ENCODE results near the gene CCR4.
A peak's percentile ranks its signal among the peaks of the same experiment; 100 is the strongest.
"Not testable (repeated sequence)": the region's sequence is repeated elsewhere in the genome, so short reads cannot be mapped to it uniquely, and the experiment has no call there.

The CCR4 gene

DNA sequence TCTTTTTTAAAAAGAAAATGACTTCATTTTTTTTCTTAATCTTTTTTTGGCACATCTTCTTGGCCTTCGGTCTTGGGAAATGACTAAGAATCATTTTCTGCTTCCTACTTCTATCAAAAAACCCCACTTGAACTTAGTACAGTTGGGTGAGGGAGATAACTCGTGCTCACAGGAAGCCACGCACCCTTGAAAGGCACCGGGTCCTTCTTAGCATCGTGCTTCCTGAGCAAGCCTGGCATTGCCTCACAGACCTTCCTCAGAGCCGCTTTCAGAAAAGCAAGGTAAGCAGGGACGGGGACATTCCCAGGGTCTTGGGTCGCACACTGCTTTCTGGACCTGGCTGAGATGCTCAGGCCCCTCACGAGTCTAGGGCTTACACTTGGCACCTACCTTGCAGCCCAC is at the start of gene CCR4:
CCR4 (plus strand) TSS at position 235 of the 402 bp plus-strand sequence. CDS start 1,779 bp downstream, outside the sequence.
- no peak within 1 kb of the TSS for H3K9ac ChIP-seq (ENCODE audit: low read length)
- no peak within 1 kb of the TSS for H3K27ac ChIP-seq (ENCODE audit: low read length)
- no peaks in the 10 kb centered on the region for H3K36me3 ChIP-seq (replicated peaks; ENCODE audit: insufficient read depth, low read length)
- H3K9me2 ChIP-seq (replicated peaks; ENCODE audit: insufficient read depth, low read length), result no peaks in the 10 kb centered on the region
- H3K79me2 ChIP-seq (ENCODE audit: low read length), result no peaks in the 10 kb centered on the region
- no peaks in the 10 kb centered on the region for H3K4me1 ChIP-seq (ENCODE audit: low read length)
- TF ChIP-seq EZH2 (optimal IDR thresholded peaks at IDR 0.05; ENCODE audit: low read depth, low read length) (no peak), EZH2phosphoT487 (IDR thresholded peaks at IDR 0.05; ENCODE audit: low read length) (no peak)
- TF ChIP-seq, protein P1, sequence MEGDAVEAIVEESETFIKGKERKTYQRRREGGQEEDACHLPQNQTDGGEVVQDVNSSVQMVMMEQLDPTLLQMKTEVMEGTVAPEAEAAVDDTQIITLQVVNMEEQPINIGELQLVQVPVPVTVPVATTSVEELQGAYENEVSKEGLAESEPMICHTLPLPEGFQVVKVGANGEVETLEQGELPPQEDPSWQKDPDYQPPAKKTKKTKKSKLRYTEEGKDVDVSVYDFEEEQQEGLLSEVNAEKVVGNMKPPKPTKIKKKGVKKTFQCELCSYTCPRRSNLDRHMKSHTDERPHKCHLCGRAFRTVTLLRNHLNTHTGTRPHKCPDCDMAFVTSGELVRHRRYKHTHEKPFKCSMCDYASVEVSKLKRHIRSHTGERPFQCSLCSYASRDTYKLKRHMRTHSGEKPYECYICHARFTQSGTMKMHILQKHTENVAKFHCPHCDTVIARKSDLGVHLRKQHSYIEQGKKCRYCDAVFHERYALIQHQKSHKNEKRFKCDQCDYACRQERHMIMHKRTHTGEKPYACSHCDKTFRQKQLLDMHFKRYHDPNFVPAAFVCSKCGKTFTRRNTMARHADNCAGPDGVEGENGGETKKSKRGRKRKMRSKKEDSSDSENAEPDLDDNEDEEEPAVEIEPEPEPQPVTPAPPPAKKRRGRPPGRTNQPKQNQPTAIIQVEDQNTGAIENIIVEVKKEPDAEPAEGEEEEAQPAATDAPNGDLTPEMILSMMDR (IDR thresholded peaks at IDR 0.05; ENCODE audit: low read length), result no peak
- H3F3A ChIP-seq (ENCODE audit: insufficient read depth, low read length), result no peaks in the 10 kb centered on the region
- no peak within 1 kb of the TSS for H2AFZ ChIP-seq (ENCODE audit: low read length)
- no peaks in the 10 kb centered on the region for H3K27me3 ChIP-seq (replicated peaks; ENCODE audit: insufficient read depth, low read length)
- H3K4me3 ChIP-seq (ENCODE audit: low read length), result no peak within 1 kb of the TSS
- DNase-seq, result no peak
- no peaks in the 10 kb centered on the region for H3K9me3 ChIP-seq (replicated peaks; ENCODE audit: insufficient read depth, low read length)
- H3K4me2 ChIP-seq (ENCODE audit: low read depth, low read length), result no peak within 1 kb of the TSS
- no peaks in the 10 kb centered on the region for H4K20me1 ChIP-seq (ENCODE audit: insufficient read depth, low read length)

GRCh38 chr3:32902887-32903371 is 48.5 kb upstream of the CCR4 start:
- H3F3A ChIP-seq (ENCODE audit: insufficient read depth, low read length); H3K9ac ChIP-seq (ENCODE audit: low read length); H4K20me1 ChIP-seq (ENCODE audit: insufficient read depth, low read length); H3K27me3 ChIP-seq (replicated peaks; ENCODE audit: insufficient read depth, low read length); H3K79me2 ChIP-seq (ENCODE audit: low read length); H3K9me3 ChIP-seq (replicated peaks; ENCODE audit: insufficient read depth, low read length); H3K27ac ChIP-seq (ENCODE audit: low read length); H3K9me2 ChIP-seq (replicated peaks; ENCODE audit: insufficient read depth, low read length); H3K36me3 ChIP-seq (replicated peaks; ENCODE audit: insufficient read depth, low read length); H3K4me1 ChIP-seq (ENCODE audit: low read length); H2AFZ ChIP-seq (ENCODE audit: low read length): not testable (repeated sequence)
- Histone ChIP-seq H3K4me3 (ENCODE audit: low read length) (peak overlapping the region; percentile 33; the same call in 1 of the 2 replicates), H3K4me2 (ENCODE audit: low read depth, low read length) (peak overlapping the region; percentile 46; the same call in 1 of the 2 replicates)
- peak; percentile 61 for DNase-seq
- TF ChIP-seq, protein P1 (IDR thresholded peaks at IDR 0.05; ENCODE audit: low read length), result peak; percentile 38

DNA sequence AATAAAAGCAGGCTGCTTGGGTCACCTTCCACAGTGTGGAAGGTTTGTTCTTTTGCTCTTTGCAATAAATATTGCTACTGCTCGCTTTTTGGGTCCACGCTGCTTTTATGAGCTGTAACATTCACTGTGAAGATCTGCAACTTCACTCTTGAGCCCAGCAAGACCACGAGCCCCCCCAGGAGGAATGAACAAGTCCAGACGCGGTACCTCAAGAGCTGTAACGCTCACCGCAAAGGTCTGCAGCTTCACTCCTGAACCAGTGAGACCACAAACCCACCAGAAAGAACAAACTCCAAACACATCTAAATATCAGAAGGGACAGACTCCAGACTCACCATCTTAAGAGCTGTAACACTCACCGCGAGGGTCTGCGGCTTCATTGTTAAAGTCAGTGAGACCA is 47.5 kb upstream of the CCR4 start:
- Histone ChIP-seq H3K9me2 (replicated peaks; ENCODE audit: insufficient read depth, low read length) (no peaks in the 10 kb centered on the region), H3F3A (ENCODE audit: insufficient read depth, low read length) (no peaks in the 10 kb centered on the region), H4K20me1 (ENCODE audit: insufficient read depth, low read length) (no peaks in the 10 kb centered on the region), H3K4me3 (ENCODE audit: low read length) (no peak overlapping the region), H3K27ac (ENCODE audit: low read length) (no peak overlapping the region), H3K4me1 (ENCODE audit: low read length) (no peaks in the 10 kb centered on the region), H3K4me2 (ENCODE audit: low read depth, low read length) (no peak overlapping the region), H2AFZ (ENCODE audit: low read length) (no peak overlapping the region), H3K36me3 (replicated peaks; ENCODE audit: insufficient read depth, low read length) (no peaks in the 10 kb centered on the region), H3K9me3 (replicated peaks; ENCODE audit: insufficient read depth, low read length) (no peaks in the 10 kb centered on the region), H3K79me2 (ENCODE audit: low read length) (no peaks in the 10 kb centered on the region), H3K27me3 (replicated peaks; ENCODE audit: insufficient read depth, low read length) (no peaks in the 10 kb centered on the region), H3K9ac (ENCODE audit: low read length) (no peak overlapping the region)
- TF ChIP-seq EZH2 (optimal IDR thresholded peaks at IDR 0.05; ENCODE audit: low read depth, low read length), result no peak
- TF ChIP-seq EZH2phosphoT487 (IDR thresholded peaks at IDR 0.05; ENCODE audit: low read length), result no peak
- TF ChIP-seq, protein P1 (IDR thresholded peaks at IDR 0.05; ENCODE audit: low read length), result no peak
- DNase-seq, result no peak

Measured in MM.1S (cell line).